Prostate gland (tissue), 2 donors: ENCODE measurements around the gene ONECUT2. TPM values are rescaled to one million over a fixed set of nuclear protein-coding genes. Genes with fewer than 3 reads are reported as not detected.

Experiments
- DNase-seq: peaks from one replicate; pipeline ENCODE4 v3.0.0-alpha.2; 2019; ENCODE audit warnings: low spot score
- H3K27ac ChIP-seq, 2 donors: fragments of 200-600 bp; sonication (generic); 2 replicates each; pipeline ENCODE4 v1.5.1; 2017 to 2019
- H3K27me3 ChIP-seq: fragments of 200-600 bp; sonication (generic); replicated peaks from 2 replicates; pipeline ENCODE4 v1.5.1; 2019; ENCODE audit not compliant: insufficient read depth
- H3K36me3 ChIP-seq, 2 donors: fragments of 200-600 bp; sonication (generic); 1 replicate in 1 of 2; 2 replicates in 1 of 2; pipeline versions ENCODE4 v1.5.1 to v1.8.1; 2017 to 2019
- H3K4me1 ChIP-seq: fragments of 200-600 bp; sonication (generic); replicated peaks from 2 replicates; pipeline ENCODE4 v1.5.1; 2019
- H3K4me3 ChIP-seq, 2 donors: fragments of 200-600 bp; sonication (generic); 2 replicates each; pipeline ENCODE4 v1.5.1; 2017 to 2019
- H3K9me3 ChIP-seq: fragments of 200-600 bp; sonication (generic); 2 replicates; pipeline ENCODE4 v1.5.1; 2017
- POLR2A ChIP-seq: fragments of 450-650 bp; IDR thresholded peaks from one replicate; pipeline ENCODE4 v1.6.1; 2016; ENCODE audit warnings: antibody characterized with exemption, mild to moderate bottlenecking
- POLR2AphosphoS5 ChIP-seq: sonication (generic); formaldehyde crosslinking; IDR thresholded peaks from one replicate; pipeline ENCODE4 v1.6.1; 2017; ENCODE audit warnings: antibody characterized with exemption
- WGBS: methylation state at CpG from one replicate; pipeline ENCODE4 v1.1.5; 2018; 5-methylcytosine and 5-hydroxymethylcytosine counted together
- intact Hi-C: fragments of 100-400 bp; cut with DNase I; formaldehyde crosslinking; loops from one replicate; pipeline ENCODE4 v1.14.2; 2022
- total RNA-seq, 2 donors: library from RNA; depleted of rRNA; stranded (reverse); fragments of >200 nt; gene quantifications; one replicate each; pipeline ENCODE4 v1.1.0, GENCODE V29; 2016
- TF ChIP-seq, protein P1 (sequence below), 4 experiments: fragments of 200-600 bp in 2 of 4; fragments of 450-650 bp in 2 of 4; sonication (generic) in 2 of 4; IDR thresholded peaks; 1 replicate in 3 of 4; 2 replicates in 1 of 4; pipeline ENCODE4 v1.5.1; 2016 to 2019; ENCODE audit warnings: antibody characterized with exemption in 4 of 4, mild to moderate bottlenecking in 2 of 4, moderate library complexity in 2 of 4

ONECUT2 gene
- total RNA-seq, 2 donors from 2014 or later, result 0.09 to 0.45 TPM

DNA sequence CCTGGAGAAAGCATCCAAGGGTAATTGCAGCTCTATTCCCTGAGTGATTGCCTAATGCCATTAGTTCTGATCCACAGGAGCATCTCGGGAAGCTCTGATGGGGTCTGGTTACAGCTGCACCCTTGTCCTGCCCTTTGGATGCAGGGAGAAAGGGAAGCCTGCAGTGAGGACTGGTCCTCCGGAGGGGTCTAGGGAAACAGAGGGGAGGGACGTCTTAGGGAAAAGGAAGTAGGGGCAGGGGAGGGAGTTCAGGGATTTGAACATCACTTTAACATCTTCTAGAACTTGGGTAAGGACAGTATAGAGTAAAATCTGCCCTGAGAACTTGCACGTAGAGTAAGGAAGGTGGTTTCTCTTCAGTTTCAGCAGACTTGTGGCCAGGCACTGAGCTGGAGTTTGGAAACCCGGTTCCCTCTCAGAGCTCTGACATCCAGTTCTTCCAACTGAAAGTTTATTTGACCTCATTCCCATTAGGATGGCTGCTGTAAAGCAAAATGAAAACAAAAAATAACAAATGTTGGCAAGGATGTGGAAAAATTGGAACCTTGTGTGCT, 20.5 kb downstream of the ONECUT2 start:
- no peak overlapping the region for H3K4me3 ChIP-seq
- H3K36me3 ChIP-seq, result no peaks in the 10 kb centered on the region
- H3K27me3 ChIP-seq, result no peaks in the 10 kb centered on the region
- intact Hi-C loops, result no loop called here
- TF ChIP-seq POLR2AphosphoS5 (no peak), POLR2A (no peak)
- TF ChIP-seq, protein P1, sequence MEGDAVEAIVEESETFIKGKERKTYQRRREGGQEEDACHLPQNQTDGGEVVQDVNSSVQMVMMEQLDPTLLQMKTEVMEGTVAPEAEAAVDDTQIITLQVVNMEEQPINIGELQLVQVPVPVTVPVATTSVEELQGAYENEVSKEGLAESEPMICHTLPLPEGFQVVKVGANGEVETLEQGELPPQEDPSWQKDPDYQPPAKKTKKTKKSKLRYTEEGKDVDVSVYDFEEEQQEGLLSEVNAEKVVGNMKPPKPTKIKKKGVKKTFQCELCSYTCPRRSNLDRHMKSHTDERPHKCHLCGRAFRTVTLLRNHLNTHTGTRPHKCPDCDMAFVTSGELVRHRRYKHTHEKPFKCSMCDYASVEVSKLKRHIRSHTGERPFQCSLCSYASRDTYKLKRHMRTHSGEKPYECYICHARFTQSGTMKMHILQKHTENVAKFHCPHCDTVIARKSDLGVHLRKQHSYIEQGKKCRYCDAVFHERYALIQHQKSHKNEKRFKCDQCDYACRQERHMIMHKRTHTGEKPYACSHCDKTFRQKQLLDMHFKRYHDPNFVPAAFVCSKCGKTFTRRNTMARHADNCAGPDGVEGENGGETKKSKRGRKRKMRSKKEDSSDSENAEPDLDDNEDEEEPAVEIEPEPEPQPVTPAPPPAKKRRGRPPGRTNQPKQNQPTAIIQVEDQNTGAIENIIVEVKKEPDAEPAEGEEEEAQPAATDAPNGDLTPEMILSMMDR (IDR thresholded peaks at IDR 0.05), result no peak
- no peak for DNase-seq
- H3K9me3 ChIP-seq, result no peaks in the 10 kb centered on the region
- no peak overlapping the region for H3K27ac ChIP-seq
- 50% methylated on average over 5 of the region's 5 CpGs for WGBS
- no peaks in the 10 kb centered on the region for H3K4me1 ChIP-seq

DNA sequence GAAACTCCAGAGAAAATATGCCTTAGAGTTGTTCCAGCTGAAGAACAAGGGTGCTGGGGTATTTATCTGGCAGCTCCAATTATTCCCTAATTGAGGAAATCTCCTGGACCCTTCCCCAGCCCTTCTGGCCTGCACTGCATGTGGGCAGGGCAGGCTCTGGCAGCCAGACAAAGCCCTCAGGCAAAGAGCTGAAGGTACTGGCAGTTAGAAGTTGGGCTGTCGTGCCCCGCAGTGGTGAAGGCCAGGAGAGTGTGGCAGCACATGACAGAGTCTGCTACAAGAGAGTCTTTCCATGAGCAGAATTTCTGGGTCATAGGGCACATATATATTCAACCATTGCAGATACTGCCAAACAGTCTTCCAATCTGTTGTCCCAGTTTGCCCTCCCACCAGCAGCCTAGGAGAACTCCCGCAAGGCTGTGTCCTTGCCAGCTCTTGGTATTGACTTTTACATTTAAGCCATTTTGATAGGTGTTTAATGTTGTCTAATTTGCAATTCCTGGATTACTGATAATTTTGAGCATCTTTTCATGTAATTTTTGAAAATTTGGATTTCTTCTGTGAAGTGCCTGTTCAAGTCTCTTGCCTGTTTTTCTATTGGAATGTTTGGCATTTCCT, 26.6 kb downstream of the ONECUT2 start:
- Histone ChIP-seq H3K9me3 (no peaks in the 10 kb centered on the region), H3K36me3 (no peaks in the 10 kb centered on the region), H3K4me3 (no peak overlapping the region), H3K27ac (no peak overlapping the region), H3K4me1 (no peaks in the 10 kb centered on the region), H3K27me3 (no peaks in the 10 kb centered on the region)
- 88% methylated on average over 3 of the region's 3 CpGs for WGBS
- intact Hi-C loops, result no loop called here
- no peak for TF ChIP-seq POLR2A
- no peak for TF ChIP-seq POLR2AphosphoS5
- TF ChIP-seq, protein P1 (IDR thresholded peaks at IDR 0.05), result no peak
- DNase-seq, result no peak

DNA sequence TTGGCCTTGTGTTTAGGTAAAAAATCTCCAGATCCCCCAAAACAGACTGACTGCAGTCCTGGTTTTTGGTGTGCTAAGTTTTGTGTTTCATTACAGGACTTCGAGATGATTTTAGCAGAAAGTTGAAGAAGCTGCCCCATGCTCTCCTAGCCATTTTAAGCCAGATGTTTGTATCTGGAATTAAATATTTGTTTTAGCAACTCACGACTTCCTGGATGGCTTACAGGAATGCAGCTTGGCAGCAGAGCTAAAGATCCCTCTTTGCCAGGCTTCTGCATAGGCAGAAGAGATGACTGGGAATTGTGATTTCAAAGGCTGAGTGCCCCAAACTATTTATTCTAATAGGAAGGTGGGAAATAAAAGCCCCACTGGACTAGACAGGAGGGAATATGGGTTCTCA, 31.1 kb downstream of the ONECUT2 start:
- intact Hi-C loops, result no loop called here
- H3K27ac ChIP-seq, result no peak overlapping the region
- no peak for DNase-seq

DNA sequence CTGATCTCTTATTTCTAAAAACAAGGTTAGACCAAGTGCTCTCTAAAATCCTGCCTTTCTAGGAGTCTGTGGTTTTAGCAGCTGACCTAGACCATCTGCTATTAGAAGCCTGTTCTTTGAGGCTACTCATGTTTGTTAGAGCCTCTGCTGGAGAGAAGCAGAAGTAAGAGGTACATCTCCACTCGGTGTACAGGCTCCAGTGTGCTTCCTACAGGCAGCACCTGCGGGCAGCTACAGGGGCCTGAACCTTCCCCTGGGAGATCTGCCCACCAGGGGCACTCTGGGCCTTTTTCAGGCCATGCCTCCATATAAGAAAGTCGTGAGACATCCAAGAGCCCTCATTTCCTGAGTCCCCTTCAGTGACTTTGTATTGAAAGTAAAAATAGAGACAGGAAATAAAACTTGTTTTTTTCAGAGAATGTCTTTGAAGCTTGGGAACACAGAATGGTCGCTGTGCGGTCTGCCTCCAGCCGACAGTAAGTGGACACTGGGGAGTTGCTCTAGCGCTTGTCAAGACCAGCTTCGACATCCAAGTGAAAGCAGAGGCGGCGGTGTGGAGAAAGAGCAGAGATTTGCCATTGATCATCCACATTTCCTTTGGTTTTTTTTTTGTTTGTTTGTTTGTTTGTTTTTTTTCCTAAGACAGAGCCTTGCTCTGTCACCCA, 31.7 kb downstream of the ONECUT2 start:
- Histone ChIP-seq H3K27me3 (no peaks in the 10 kb centered on the region), H3K4me3 (no peak overlapping the region), H3K9me3 (no peaks in the 10 kb centered on the region), H3K36me3 (no peaks in the 10 kb centered on the region), H3K4me1 (no peaks in the 10 kb centered on the region), H3K27ac (no peak overlapping the region)
- WGBS, result 76% methylated on average over 10 of the region's 10 CpGs
- intact Hi-C loops, result no loop called here
- no peak for TF ChIP-seq POLR2A
- no peak for TF ChIP-seq POLR2AphosphoS5
- TF ChIP-seq, protein P1 (IDR thresholded peaks at IDR 0.05), result no peak
- no peak for DNase-seq

More for the DNA sequence above, 31.1 kb downstream of the ONECUT2 start:
- H3K27me3 ChIP-seq, result no peaks in the 10 kb centered on the region
- H3K4me3 ChIP-seq, result no peak overlapping the region
- no peaks in the 10 kb centered on the region for H3K36me3 ChIP-seq
- TF ChIP-seq, protein P1 (IDR thresholded peaks at IDR 0.05), result no peak
- TF ChIP-seq POLR2AphosphoS5, result no peak
- TF ChIP-seq POLR2A, result no peak
- H3K4me1 ChIP-seq, result no peaks in the 10 kb centered on the region
- no peaks in the 10 kb centered on the region for H3K9me3 ChIP-seq
- 16% methylated on average over 2 of the region's 2 CpGs for WGBS
